HCT116 (cell line): ENCODE results near the gene NRBP1.

Experiments
- CEBPB ChIP-seq: IDR thresholded peaks from 2 replicates; pipeline ENCODE4 v1.6.1; 2012; ENCODE audit warnings: low read depth
- ZNF274 ChIP-seq: fragments of 200-500 bp; sonication (Bioruptor generic); IDR thresholded peaks from 2 replicates; pipeline ENCODE4 v1.6.1; 2014; ENCODE audit warnings: mild to moderate bottlenecking, low read depth, low read length, inconsistent platforms
- TF ChIP-seq, protein P1 (sequence below), 3 experiments: fragments of 200-600 bp in 1 of 3; sonication (generic) in 1 of 3; IDR thresholded peaks in 2 of 3; conservative IDR thresholded peaks in 1 of 3; 2 replicates each; pipeline ENCODE4 v1.5.1; 2012 to 2017; ENCODE audit warnings: low read depth in 2 of 3, low read length in 2 of 3, antibody characterized with exemption in 1 of 3, borderline replicate concordance in 1 of 3, control low read depth in 1 of 3, mild to moderate bottlenecking in 1 of 3, mixed read lengths in 1 of 3, mixed run types in 1 of 3, moderate library complexity in 1 of 3; ENCODE audit not compliant: insufficient read depth in 1 of 3
- TF ChIP-seq, protein P2 (sequence below): IDR thresholded peaks from 2 replicates; pipeline ENCODE4 v1.6.1; 2012
- TF ChIP-seq, protein P3 (sequence below): IDR thresholded peaks from 2 replicates; pipeline ENCODE4 v1.6.1; 2012; ENCODE audit warnings: low read depth

DNA sequence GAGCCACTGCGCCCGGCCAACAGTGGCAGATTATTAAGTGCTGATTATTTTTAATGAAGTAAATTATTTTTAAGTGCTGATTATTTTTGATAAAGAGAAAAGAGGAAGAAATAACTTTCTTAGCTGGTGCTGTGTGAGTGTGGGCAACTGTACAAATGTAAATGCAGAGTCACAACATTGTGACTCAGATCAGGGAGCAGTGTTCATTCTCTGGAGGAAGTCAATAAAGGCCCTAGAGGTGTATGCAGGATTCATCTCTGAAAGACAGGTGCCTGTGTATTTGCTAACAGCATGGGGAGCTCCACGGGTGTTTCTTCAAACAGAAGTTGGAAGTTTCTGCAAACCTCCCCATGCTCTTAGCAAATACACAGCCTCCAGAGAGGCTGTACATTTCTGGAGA, 19.9 kb downstream of the NRBP1 start:
- TF ChIP-seq ZNF274: no peak
- TF ChIP-seq, protein P1, sequence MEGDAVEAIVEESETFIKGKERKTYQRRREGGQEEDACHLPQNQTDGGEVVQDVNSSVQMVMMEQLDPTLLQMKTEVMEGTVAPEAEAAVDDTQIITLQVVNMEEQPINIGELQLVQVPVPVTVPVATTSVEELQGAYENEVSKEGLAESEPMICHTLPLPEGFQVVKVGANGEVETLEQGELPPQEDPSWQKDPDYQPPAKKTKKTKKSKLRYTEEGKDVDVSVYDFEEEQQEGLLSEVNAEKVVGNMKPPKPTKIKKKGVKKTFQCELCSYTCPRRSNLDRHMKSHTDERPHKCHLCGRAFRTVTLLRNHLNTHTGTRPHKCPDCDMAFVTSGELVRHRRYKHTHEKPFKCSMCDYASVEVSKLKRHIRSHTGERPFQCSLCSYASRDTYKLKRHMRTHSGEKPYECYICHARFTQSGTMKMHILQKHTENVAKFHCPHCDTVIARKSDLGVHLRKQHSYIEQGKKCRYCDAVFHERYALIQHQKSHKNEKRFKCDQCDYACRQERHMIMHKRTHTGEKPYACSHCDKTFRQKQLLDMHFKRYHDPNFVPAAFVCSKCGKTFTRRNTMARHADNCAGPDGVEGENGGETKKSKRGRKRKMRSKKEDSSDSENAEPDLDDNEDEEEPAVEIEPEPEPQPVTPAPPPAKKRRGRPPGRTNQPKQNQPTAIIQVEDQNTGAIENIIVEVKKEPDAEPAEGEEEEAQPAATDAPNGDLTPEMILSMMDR (IDR thresholded peaks at IDR 0.05 in 2 of 3, conservative IDR thresholded peaks at IDR 0.05 in 1 of 3; ENCODE audit: borderline replicate concordance in 1 of 3, insufficient read depth in 1 of 3, low read depth in 2 of 3, low read length in 2 of 3): no peak
- TF ChIP-seq, protein P2, sequence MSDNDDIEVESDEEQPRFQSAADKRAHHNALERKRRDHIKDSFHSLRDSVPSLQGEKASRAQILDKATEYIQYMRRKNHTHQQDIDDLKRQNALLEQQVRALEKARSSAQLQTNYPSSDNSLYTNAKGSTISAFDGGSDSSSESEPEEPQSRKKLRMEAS: no peak
- TF ChIP-seq CEBPB: no peak
- TF ChIP-seq, protein P3, sequence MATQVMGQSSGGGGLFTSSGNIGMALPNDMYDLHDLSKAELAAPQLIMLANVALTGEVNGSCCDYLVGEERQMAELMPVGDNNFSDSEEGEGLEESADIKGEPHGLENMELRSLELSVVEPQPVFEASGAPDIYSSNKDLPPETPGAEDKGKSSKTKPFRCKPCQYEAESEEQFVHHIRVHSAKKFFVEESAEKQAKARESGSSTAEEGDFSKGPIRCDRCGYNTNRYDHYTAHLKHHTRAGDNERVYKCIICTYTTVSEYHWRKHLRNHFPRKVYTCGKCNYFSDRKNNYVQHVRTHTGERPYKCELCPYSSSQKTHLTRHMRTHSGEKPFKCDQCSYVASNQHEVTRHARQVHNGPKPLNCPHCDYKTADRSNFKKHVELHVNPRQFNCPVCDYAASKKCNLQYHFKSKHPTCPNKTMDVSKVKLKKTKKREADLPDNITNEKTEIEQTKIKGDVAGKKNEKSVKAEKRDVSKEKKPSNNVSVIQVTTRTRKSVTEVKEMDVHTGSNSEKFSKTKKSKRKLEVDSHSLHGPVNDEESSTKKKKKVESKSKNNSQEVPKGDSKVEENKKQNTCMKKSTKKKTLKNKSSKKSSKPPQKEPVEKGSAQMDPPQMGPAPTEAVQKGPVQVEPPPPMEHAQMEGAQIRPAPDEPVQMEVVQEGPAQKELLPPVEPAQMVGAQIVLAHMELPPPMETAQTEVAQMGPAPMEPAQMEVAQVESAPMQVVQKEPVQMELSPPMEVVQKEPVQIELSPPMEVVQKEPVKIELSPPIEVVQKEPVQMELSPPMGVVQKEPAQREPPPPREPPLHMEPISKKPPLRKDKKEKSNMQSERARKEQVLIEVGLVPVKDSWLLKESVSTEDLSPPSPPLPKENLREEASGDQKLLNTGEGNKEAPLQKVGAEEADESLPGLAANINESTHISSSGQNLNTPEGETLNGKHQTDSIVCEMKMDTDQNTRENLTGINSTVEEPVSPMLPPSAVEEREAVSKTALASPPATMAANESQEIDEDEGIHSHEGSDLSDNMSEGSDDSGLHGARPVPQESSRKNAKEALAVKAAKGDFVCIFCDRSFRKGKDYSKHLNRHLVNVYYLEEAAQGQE: no peak
